T follicular helper cell (primary cell): Measurements from ENCODE around the gene SLC45A1.
"Not testable (repeated sequence)": the region's sequence is repeated elsewhere in the genome, so short reads cannot be mapped to it uniquely, and the experiment has no call there.

Experiments used
- DNase-seq: peaks from one replicate; pipeline ENCODE4 v3.0.0-alpha.2; 2020; ENCODE audit warnings: low read depth

The SLC45A1 gene

GRCh38 chr1:8367571-8368194, 49.8 kb downstream of the SLC45A1 start:
- no peak for DNase-seq

- no peak for DNase-seq
Measured at GRCh38 chr1:8368956-8369639, 51.2 kb downstream of the SLC45A1 start.

DNA sequence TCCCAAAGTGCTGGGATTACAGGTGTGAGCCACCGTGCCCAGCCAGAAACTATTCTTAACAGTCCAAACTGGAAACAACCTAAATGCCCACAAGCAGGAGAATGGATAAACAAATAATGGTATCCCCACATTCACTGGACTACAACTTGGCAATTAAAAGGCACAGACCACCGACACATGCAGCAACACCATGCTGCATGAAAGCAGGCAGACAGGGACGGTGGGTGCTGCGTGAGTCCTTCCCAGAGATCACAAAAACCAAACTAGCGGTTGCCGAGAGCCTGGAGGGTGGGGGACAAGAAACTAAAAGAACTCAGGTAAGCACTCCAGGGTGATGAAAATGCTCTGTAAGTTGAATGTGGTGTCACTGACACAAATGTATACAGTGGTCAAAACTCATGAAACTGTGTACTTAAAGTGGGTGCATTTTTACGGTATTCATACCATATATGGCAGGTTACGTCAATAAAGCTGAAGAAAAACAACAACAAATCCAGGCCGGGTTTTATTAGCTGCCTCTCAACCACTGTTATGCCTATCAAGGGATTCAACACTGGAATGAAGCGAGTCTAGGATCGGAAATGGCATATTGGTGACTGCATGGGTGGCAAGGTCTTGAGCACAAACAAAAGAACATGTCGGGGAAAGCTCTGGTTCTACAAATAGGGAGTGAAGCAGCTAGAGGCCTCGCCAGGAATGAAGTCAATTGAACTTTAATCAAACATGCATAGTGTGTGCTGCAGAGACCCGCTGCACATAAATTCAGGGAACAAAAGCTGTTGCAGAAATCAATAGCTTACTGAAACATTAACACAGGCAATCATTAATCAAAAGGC, 52.4 kb downstream of the SLC45A1 start:
- no peak for DNase-seq

DNA sequence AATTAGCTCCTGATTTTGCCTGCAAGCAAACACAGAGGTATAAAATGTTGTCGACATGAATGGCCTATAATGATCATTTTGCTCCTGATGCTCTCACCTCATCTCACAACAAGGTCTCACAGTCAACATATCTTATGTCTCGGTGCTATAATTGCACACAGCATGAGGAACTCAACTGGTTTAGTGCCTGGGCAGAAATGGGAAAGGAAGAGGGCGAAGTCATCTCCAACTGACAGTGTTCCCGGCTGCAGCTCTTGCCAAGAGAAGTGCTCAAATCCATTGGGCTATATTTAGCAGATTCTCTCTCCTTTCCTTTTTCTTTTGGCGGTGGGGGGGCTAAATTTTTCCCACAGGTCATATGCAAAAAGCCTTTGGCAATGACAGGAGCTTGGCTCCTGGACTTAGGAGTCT, 53.0 kb downstream of the SLC45A1 start:
- no peak for DNase-seq

DNA sequence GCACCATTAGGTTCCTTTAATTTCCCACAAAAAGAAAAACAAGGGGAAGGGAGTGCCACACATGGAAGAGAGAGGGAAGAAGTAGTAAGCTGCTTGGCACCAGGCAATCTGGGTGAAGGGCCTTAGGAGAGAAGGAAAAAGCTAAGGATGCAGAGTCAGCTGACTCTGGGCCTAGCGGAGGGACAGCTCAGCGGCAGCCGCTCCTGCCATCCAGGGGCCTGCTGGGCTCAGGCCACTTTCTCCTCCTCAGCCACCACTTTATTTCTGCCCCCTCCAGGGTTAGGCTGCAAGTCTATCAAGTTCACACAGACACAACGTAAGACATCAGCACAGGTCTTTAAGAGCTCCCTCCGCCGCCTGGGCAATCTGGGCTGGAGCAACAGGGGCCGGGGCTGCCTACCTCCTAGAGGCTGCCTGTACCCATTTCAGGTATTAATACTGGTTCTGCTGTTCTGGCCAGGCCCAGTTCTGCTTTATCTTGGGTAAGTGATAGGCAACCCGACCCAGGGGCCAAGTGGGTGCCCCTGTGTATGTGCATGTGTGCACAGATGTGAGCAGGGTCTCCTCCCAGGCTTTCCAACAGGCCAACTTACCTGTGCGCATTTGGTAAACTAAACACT, 53.6 kb downstream of the SLC45A1 start:
- no peak for DNase-seq

GRCh38 chr1:8373125-8373524, 55.2 kb downstream of the SLC45A1 start:
- no peak for DNase-seq

DNA sequence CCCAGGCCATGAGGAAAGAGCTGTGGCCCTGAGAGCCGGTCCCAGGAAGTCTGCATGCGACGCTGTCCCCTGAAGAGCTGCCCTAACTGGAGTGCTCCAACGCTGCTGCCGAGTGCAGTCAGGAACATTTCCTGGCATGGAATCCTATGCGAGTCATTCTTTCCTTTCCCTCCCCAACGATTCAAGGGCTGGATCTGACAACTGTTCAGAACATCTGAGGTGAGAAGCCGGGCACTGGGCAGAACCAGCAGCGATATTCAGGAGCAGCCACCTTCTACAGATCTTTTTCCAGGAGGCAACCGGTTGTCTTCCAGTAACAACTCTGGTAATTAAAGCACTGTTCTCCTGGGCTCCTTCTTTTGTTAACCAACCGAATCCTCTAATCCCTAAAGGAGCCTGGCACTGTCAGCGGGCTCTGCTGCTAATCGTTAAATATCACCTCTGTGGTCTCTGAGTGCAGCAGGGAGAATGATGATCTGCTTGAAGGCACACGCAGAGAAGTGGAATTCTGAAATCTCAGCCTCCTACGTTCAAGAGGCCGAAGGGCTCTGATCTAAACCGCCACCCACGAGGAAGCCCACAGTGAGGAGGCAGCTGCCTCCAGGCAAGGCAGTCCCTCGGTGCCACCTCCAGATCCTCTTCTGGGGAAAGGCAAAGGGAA, 55.8 kb downstream of the SLC45A1 start:
- no peak for DNase-seq

GRCh38 chr1:8374356-8374755, 56.4 kb downstream of the SLC45A1 start:
- DNase-seq: no peak

GRCh38 chr1:8374812-8375211, 56.9 kb downstream of the SLC45A1 start:
- no peak for DNase-seq

GRCh38 chr1:8376358-8376840, 58.5 kb downstream of the SLC45A1 start:
- no peak for DNase-seq

- DNase-seq: no peak
Measured at GRCh38 chr1:8377271-8377981, 59.5 kb downstream of the SLC45A1 start.

GRCh38 chr1:8378178-8378577, 60.3 kb downstream of the SLC45A1 start:
- no peak for DNase-seq

DNA sequence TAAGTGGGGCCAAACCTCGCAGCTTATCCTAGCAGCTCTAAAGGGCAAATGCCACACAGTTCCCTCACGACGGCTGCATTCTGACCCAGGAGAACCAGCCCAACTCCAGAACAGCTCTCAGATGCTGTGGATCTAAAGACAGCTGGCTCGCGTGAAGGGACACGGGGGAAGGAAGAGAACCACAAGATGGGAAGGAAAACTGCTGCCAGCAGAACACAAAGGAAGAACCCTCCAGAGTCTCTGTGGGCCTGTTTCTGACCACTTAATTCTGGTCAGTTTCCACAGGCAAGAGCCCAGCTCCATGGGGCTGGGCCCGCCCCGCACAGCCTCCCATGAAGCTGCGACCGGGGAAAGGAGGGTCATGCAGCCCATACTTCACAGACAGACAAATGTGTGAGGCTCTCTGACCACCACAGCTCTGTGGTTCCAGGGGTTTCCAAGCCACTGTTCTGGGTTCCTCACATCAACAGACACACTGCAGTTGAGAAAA, 61.1 kb downstream of the SLC45A1 start:
- DNase-seq: no peak

- DNase-seq: no peak
Measured at GRCh38 chr1:8379513-8380186, 61.7 kb downstream of the SLC45A1 start.

GRCh38 chr1:8380310-8380709, 62.4 kb downstream of the SLC45A1 start:
- DNase-seq: not testable (repeated sequence)

DNA sequence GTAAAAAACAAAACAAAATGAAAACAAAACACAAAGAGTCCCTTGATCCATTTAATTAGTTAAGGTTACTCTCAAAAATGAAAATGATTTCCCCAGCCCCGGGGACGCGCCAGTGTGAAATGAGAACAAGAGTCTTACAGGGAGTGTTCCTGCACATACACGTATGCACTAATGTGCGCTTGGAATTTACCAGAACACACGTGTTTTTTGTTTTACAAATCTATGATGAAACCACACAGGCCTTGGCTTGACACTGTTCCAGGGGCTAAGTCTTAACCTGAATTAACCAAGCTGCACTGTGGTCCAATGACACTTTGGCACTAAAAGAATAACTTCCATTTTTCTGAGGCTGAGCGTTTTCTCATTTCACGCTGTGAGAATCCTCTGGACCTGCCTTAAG, 63.7 kb downstream of the SLC45A1 start:
- no peak for DNase-seq

DNA sequence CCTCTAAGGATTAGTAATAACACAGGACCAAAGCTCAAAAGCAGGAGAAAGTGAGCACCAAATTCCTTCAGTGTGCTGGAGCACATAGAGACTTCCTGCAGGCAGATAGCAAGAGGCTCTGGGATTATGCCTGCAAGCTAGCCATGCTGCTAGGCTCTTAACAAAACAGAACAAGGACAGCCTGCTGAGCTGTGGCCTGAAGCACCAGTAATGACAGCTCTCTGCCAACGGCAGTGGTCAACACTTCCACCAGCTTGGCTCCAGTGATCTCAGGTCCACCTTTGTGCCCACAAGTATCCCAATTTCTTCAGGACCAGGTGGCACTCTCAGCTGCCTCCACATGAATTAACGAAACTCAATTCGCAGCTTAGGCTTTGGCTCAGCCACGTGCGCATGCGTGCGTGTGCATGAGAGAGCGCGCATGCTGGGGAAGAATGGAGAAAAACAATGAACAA, 64.2 kb downstream of the SLC45A1 start:
- no peak for DNase-seq

DNA sequence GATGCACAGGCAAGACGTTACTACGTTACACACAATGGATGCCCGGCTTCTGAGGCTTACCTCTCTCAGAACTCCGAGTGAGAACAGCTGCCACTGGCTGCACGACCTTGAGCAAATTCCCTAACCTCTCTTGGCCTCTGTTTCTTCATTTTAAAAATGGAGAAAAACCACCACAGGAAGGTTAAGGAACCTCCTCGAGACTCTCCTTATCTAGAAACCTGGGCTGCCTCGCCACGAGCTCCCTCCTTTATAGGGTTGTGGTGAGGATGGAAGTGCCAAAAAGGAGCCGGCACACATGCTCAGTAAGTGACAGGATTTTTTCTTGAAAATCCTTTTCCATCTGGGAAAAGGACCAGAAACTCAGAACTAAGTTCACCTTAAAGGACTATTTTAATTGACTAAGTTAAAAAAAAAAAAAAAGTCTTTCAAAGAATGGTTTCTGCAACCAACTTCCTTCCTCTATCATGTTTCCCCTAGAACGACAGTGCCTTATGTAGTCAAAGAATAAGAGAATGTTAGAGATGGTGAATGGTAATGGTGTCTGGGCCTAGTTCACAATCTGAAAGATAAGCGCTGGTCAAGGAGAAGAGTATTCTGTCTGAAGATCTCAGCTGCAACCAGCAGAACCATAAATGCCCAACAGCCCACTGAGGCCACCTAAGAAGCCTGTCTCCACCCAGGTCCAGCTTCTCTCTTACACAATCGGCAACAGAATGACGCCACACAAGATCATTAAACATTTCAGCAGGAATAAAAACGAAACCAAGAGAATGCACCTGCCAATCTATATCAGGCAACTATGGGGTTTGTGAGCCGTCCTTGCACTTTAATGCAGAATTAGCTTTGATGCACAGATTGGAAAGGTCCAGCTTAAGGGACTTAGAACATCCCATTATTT, 64.9 kb downstream of the SLC45A1 start:
- DNase-seq: no peak

DNA sequence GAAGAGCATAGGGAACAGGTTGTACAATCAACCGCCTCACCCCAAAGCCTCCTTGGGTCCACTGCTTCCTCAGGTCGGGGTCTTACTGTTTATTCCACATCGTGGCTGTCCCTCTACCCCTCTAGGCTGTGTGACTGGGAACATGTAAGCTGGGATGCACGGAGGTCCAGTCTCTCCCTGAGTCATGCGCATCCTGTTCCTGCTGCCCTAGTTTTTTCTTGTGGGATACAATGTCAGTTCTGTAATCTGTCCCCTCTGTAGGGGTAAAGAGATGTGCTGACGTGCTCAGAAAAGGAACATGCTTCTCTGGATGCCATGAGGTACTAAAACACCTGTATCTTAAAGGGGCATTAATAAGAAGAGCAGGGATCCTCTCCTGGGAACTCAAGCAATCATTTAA, 66.2 kb downstream of the SLC45A1 start:
- DNase-seq: no peak
